HepG2 (cell line): Measurements from ENCODE around the gene SMOC1. TPM values are rescaled to one million over a fixed set of nuclear protein-coding genes. Genes with fewer than 3 reads are reported as not detected.

ENCODE experiments used
- AKAP8 ChIP-seq: sonication (generic); formaldehyde crosslinking; IDR thresholded peaks from 2 replicates; pipeline ENCODE4 v1.5.1; 2020; ENCODE audit warnings: mild to moderate bottlenecking, missing genetic modification reagents
- ATRX ChIP-seq: sonication (generic); formaldehyde crosslinking; IDR thresholded peaks from 2 replicates; pipeline ENCODE4 v1.4.0; 2020; ENCODE audit warnings: missing genetic modification reagents, borderline replicate concordance
- CBX5 ChIP-seq: sonication (generic); formaldehyde crosslinking; IDR thresholded peaks from 2 replicates; pipeline ENCODE4 v1.4.0; 2020; ENCODE audit warnings: missing genetic modification reagents, borderline replicate concordance
- CREM ChIP-seq, 2 experiments: sonication (generic) in 1 of 2; formaldehyde crosslinking in 1 of 2; IDR thresholded peaks; 2 replicates each; pipeline versions ENCODE4 v1.4.0 to v1.6.1; 2016 to 2020; ENCODE audit warnings: antibody characterized with exemption in 1 of 2, mild to moderate bottlenecking in 1 of 2, missing genetic modification reagents in 1 of 2
- DRAP1 ChIP-seq: IDR thresholded peaks from 2 replicates; pipeline ENCODE4 v1.6.1; 2016; ENCODE audit warnings: missing genetic modification reagents, missing compliant biosample characterization
- SETDB1 ChIP-seq: sonication (generic); formaldehyde crosslinking; IDR thresholded peaks from 2 replicates; pipeline ENCODE4 v1.5.1; 2020; ENCODE audit warnings: missing genetic modification reagents, mild to moderate bottlenecking, borderline replicate concordance
- ZNF12 ChIP-seq: sonication (generic); formaldehyde crosslinking; IDR thresholded peaks from 2 replicates; pipeline ENCODE4 v1.5.0; 2020; ENCODE audit warnings: missing genetic modification reagents
- ZNF138 ChIP-seq: sonication (generic); formaldehyde crosslinking; IDR thresholded peaks from 2 replicates; pipeline ENCODE4 v1.5.0; 2020; ENCODE audit warnings: mild to moderate bottlenecking, low read depth, missing genetic modification reagents
- ZNF224 ChIP-seq: sonication (generic); formaldehyde crosslinking; IDR thresholded peaks from 2 replicates; pipeline ENCODE4 v1.5.0; 2020; ENCODE audit warnings: mild to moderate bottlenecking, missing genetic modification reagents
- ZNF263 ChIP-seq: sonication (generic); formaldehyde crosslinking; IDR thresholded peaks from 2 replicates; pipeline ENCODE4 v1.4.0; 2020; ENCODE audit warnings: missing genetic modification reagents
- ZNF34 ChIP-seq: sonication (generic); formaldehyde crosslinking; IDR thresholded peaks from 2 replicates; pipeline ENCODE4 v1.4.0; 2020; ENCODE audit warnings: mild to moderate bottlenecking, missing genetic modification reagents, borderline replicate concordance
- ZNF614 ChIP-seq: IDR thresholded peaks from 2 replicates; pipeline ENCODE4 v1.6.1; 2018; ENCODE audit warnings: missing biosample characterization, missing genetic modification reagents, inconsistent platforms, borderline replicate concordance
- polyA plus RNA-seq, 8 experiments: library from polyadenylated mRNA; depleted of rRNA in 3 of 8; stranded (reverse) in 7 of 8; unstranded in 1 of 8; fragments of >200 nt; fragmentation: Illumina TruSeq in 4 of 8; extraction: Trizol in 4 of 8; gene quantifications; 2 replicates each; pipeline versions ENCODE4 v1.2.1 to v1.2.3, GENCODE V29; 2011 to 2016; ENCODE audit warnings: low read depth in 4 of 8, missing spikeins in 1 of 8, mixed read lengths in 1 of 8; ENCODE audit not compliant: insufficient read depth in 1 of 8
- total RNA-seq, 5 experiments: library from RNA; depleted of rRNA; stranded (reverse); fragments of >200 nt; fragmentation: Illumina TruSeq; extraction: Trizol; gene quantifications; 2 replicates each; pipeline ENCODE4 v1.2.3, GENCODE V29; 2016; ENCODE audit warnings: low read depth in 1 of 5
- TF ChIP-seq, protein P1 (sequence below): sonication (generic); formaldehyde crosslinking; IDR thresholded peaks from 2 replicates; pipeline ENCODE4 v1.5.1; 2020; ENCODE audit warnings: mild to moderate bottlenecking, missing genetic modification reagents, borderline replicate concordance
- TF ChIP-seq, protein P2 (sequence below): sonication (generic); formaldehyde crosslinking; IDR thresholded peaks from 2 replicates; pipeline ENCODE4 v1.4.0; 2020; ENCODE audit warnings: missing genetic modification reagents, mild to moderate bottlenecking, borderline replicate concordance
- TF ChIP-seq, protein P3 (sequence below): sonication (generic); formaldehyde crosslinking; IDR thresholded peaks from 2 replicates; pipeline ENCODE4 v1.8.0; 2022; ENCODE audit warnings: missing genetic modification reagents, mild to moderate bottlenecking, borderline replicate concordance
- TF ChIP-seq, protein P4 (sequence below): sonication (generic); formaldehyde crosslinking; IDR thresholded peaks from 2 replicates; pipeline ENCODE4 v1.4.0; 2020; ENCODE audit warnings: missing genetic modification reagents, mild to moderate bottlenecking, borderline replicate concordance

The SMOC1 gene
- total and polyA plus RNA-seq, 2 of the 13 experiments (the other 11 are each of a cell fraction or from before 2014, with no cell fraction given): 17.8 to 35.6 TPM

DNA sequence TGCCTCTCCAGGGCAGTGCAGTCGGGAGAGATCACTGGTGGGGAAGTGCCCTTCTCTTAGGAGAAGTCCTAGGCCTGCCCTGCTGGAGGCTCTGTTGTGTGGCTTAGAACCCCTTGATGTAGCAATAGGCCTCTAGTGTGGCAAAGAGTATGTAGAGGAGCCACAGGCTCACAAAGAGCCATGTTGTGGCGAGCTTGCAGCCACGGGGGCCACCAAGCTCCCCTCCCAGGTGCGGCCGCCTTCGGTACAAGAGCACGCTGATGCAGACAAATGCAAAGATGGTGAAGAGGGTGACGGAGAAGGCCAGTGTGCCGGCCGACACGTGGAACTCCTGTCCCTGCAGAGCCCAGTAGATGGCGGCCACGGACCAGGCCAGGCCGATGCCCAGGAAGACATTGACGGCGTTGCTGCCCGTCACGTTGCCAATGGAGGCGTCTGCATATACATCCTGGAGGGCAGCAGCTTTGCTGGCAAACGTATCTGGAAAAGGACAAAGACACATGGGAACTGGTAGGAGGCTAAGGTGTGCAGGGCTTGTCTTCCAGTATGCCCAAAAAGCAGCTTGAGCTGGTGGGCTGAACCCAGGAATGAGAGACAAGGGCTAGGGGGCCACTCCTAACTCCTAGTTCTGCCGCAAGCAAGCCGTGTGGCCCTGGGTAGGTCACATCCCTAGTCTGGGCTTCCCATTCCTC lies 166.8 kb downstream of the SMOC1 start (continued):
- TF ChIP-seq, protein P1, sequence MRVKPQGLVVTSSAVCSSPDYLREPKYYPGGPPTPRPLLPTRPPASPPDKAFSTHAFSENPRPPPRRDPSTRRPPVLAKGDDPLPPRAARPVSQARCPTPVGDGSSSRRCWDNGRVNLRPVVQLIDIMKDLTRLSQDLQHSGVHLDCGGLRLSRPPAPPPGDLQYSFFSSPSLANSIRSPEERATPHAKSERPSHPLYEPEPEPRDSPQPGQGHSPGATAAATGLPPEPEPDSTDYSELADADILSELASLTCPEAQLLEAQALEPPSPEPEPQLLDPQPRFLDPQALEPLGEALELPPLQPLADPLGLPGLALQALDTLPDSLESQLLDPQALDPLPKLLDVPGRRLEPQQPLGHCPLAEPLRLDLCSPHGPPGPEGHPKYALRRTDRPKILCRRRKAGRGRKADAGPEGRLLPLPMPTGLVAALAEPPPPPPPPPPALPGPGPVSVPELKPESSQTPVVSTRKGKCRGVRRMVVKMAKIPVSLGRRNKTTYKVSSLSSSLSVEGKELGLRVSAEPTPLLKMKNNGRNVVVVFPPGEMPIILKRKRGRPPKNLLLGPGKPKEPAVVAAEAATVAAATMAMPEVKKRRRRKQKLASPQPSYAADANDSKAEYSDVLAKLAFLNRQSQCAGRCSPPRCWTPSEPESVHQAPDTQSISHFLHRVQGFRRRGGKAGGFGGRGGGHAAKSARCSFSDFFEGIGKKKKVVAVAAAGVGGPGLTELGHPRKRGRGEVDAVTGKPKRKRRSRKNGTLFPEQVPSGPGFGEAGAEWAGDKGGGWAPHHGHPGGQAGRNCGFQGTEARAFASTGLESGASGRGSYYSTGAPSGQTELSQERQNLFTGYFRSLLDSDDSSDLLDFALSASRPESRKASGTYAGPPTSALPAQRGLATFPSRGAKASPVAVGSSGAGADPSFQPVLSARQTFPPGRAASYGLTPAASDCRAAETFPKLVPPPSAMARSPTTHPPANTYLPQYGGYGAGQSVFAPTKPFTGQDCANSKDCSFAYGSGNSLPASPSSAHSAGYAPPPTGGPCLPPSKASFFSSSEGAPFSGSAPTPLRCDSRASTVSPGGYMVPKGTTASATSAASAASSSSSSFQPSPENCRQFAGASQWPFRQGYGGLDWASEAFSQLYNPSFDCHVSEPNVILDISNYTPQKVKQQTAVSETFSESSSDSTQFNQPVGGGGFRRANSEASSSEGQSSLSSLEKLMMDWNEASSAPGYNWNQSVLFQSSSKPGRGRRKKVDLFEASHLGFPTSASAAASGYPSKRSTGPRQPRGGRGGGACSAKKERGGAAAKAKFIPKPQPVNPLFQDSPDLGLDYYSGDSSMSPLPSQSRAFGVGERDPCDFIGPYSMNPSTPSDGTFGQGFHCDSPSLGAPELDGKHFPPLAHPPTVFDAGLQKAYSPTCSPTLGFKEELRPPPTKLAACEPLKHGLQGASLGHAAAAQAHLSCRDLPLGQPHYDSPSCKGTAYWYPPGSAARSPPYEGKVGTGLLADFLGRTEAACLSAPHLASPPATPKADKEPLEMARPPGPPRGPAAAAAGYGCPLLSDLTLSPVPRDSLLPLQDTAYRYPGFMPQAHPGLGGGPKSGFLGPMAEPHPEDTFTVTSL: no peak
- TF ChIP-seq SETDB1 (CRISPR knock-in tag) (no peak), ZNF34 (CRISPR knock-in tag) (0 out of 2 replicates have a peak, but pooled peaks have one; percentile 36), AKAP8 (CRISPR knock-in tag) (no peak), ZNF12 (CRISPR knock-in tag) (peak; percentile 55; the same call in 1 of the 2 replicates), ZNF614 (CRISPR knock-in tag) (peak; percentile 86; the same call in 1 of the 2 replicates), CBX5 (CRISPR knock-in tag) (peak; percentile 78; the same call in 1 of the 2 replicates), ZNF224 (peak; percentile 76; the same call in 1 of the 2 replicates), ZNF263 (CRISPR knock-in tag) (no peak), ZNF138 (CRISPR knock-in tag) (0 out of 2 replicates have a peak, but pooled peaks have one; percentile 72), ATRX (CRISPR knock-in tag) (no peak), CREM (IDR thresholded peaks at IDR 0.05) (peak; percentile 21; the same call in 1 of the 2 replicates), CREM (CRISPR knock-in tag; IDR thresholded peaks at IDR 0.05) (no peak), DRAP1 (CRISPR knock-in tag) (peak; percentile 74)
- TF ChIP-seq, protein P2, sequence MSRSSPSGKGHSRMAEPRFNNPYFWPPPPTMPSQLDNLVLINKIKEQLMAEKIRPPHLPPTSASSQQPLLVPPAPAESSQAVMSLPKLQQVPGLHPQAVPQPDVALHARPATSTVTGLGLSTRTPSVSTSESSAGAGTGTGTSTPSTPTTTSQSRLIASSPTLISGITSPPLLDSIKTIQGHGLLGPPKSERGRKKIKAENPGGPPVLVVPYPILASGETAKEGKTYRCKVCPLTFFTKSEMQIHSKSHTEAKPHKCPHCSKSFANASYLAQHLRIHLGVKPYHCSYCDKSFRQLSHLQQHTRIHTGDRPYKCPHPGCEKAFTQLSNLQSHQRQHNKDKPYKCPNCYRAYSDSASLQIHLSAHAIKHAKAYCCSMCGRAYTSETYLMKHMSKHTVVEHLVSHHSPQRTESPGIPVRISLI (CRISPR knock-in tag): peak; percentile 59; the same call in 1 of the 2 replicates
- TF ChIP-seq, protein P3, sequence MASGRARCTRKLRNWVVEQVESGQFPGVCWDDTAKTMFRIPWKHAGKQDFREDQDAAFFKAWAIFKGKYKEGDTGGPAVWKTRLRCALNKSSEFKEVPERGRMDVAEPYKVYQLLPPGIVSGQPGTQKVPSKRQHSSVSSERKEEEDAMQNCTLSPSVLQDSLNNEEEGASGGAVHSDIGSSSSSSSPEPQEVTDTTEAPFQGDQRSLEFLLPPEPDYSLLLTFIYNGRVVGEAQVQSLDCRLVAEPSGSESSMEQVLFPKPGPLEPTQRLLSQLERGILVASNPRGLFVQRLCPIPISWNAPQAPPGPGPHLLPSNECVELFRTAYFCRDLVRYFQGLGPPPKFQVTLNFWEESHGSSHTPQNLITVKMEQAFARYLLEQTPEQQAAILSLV (CRISPR knock-in tag): peak; percentile 91
- TF ChIP-seq, protein P4, sequence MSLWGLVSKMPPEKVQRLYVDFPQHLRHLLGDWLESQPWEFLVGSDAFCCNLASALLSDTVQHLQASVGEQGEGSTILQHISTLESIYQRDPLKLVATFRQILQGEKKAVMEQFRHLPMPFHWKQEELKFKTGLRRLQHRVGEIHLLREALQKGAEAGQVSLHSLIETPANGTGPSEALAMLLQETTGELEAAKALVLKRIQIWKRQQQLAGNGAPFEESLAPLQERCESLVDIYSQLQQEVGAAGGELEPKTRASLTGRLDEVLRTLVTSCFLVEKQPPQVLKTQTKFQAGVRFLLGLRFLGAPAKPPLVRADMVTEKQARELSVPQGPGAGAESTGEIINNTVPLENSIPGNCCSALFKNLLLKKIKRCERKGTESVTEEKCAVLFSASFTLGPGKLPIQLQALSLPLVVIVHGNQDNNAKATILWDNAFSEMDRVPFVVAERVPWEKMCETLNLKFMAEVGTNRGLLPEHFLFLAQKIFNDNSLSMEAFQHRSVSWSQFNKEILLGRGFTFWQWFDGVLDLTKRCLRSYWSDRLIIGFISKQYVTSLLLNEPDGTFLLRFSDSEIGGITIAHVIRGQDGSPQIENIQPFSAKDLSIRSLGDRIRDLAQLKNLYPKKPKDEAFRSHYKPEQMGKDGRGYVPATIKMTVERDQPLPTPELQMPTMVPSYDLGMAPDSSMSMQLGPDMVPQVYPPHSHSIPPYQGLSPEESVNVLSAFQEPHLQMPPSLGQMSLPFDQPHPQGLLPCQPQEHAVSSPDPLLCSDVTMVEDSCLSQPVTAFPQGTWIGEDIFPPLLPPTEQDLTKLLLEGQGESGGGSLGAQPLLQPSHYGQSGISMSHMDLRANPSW: no peak; the same call in 1 of the 2 replicates
